T-cell (primary cell): ENCODE measurements around the gene NDST3. TPM values are rescaled to one million over a fixed set of nuclear protein-coding genes. Genes with fewer than 3 reads are reported as not detected.

Experiments used
- ATAC-seq, 4 experiments: fragments of 200-7000 bp in 3 of 4; fragments of 150-1000 bp in 1 of 4; cut with Tn5 transposase; replicated peaks in 1 of 4; 1 replicate in 3 of 4; 2 replicates in 1 of 4; pipeline ENCODE4 v1.10.0; 2021; ENCODE audit warnings: moderate library complexity in 3 of 4, mild to moderate bottlenecking in 2 of 4, moderate number of reproducible peaks in 1 of 4
- CTCF ChIA-PET, 2 donors: fragments of 300-600 bp; sonication (Branson Sonifier 250); formaldehyde crosslinking; loops; one replicate each; lab custom pipeline; 2022; ENCODE audit warnings: antibody characterized with exemption in 2 of 2; lab: Charles Lee
- POLR2A ChIA-PET, 2 donors: fragments of 300-600 bp; sonication (Branson Sonifier 250); formaldehyde crosslinking; loops; one replicate each; lab custom pipeline; 2022; ENCODE audit warnings: antibody characterized with exemption in 2 of 2; lab: Charles Lee
- DNase-seq, 35 experiments: peaks; one replicate each; pipeline versions ENCODE4 v3.0.0 to v3.0.0-alpha.2; 2013 to 2023
- H3K27ac ChIP-seq: one replicate; pipeline ENCODE4 v1.5.1; 2013; ENCODE audit warnings: low read length
- H3K27me3 ChIP-seq, 2 experiments: replicated peaks in 1 of 2; 1 replicate in 1 of 2; 2 replicates in 1 of 2; pipeline versions ENCODE4 v1.6.1 to v1.7.0; 2013; ENCODE audit warnings: low read length in 1 of 2, mixed read lengths in 1 of 2; ENCODE audit not compliant: control insufficient read depth in 2 of 2, insufficient read depth in 2 of 2; ENCODE audit errors: extremely low read depth in 1 of 2
- H3K36me3 ChIP-seq, 2 donors: 1 replicate in 1 of 2; 2 replicates in 1 of 2; pipeline versions ENCODE4 v1.6.1 to v1.7.0; 2013; ENCODE audit warnings: low read length in 1 of 2; ENCODE audit not compliant: control insufficient read depth in 2 of 2, insufficient read depth in 1 of 2; ENCODE audit errors: extremely low read depth in 1 of 2
- H3K4me1 ChIP-seq, 2 experiments: 1 replicate in 1 of 2; 2 replicates in 1 of 2; pipeline versions ENCODE4 v1.6.1 to v1.7.0; 2013; ENCODE audit warnings: low read length in 2 of 2, mixed read lengths in 1 of 2; ENCODE audit not compliant: insufficient read depth in 2 of 2, control insufficient read depth in 1 of 2; ENCODE audit errors: extremely low read depth in 1 of 2
- H3K4me3 ChIP-seq, 2 donors: 1 replicate in 1 of 2; 2 replicates in 1 of 2; pipeline versions ENCODE4 v1.5.1 to v1.7.0; 2013; ENCODE audit warnings: mild to moderate bottlenecking in 2 of 2, low read length in 1 of 2, moderate library complexity in 1 of 2; ENCODE audit not compliant: control insufficient read depth in 1 of 2; ENCODE audit errors: extremely low read depth in 1 of 2
- H3K9me3 ChIP-seq: 2 replicates; pipeline ENCODE4 v1.7.0; 2013
- H3K27ac Mint-ChIP-seq, 2 donors: one replicate each; pipeline ENCODE4 v1.8.0; 2020 to 2021; ENCODE audit warnings: mild to moderate bottlenecking in 2 of 2, mixed read lengths in 2 of 2
- H3K27me3 Mint-ChIP-seq, 2 donors: one replicate each; pipeline ENCODE4 v1.8.0; 2021 to 2022; ENCODE audit warnings: mixed read lengths in 2 of 2
- H3K36me3 Mint-ChIP-seq: one replicate; pipeline ENCODE4 v1.8.0; 2021; ENCODE audit warnings: mixed read lengths
- H3K4me1 Mint-ChIP-seq, 3 donors: one replicate each; pipeline ENCODE4 v1.8.0; 2020 to 2022; ENCODE audit warnings: mixed read lengths in 3 of 3, mild to moderate bottlenecking in 1 of 3
- H3K4me3 Mint-ChIP-seq, 3 donors: one replicate each; pipeline ENCODE4 v1.8.0; 2020 to 2022; ENCODE audit warnings: mild to moderate bottlenecking in 3 of 3, mixed read lengths in 3 of 3, moderate library complexity in 3 of 3
- H3K9me3 Mint-ChIP-seq, 3 donors: one replicate each; pipeline ENCODE4 v1.8.0; 2020 to 2022; ENCODE audit warnings: mixed read lengths in 3 of 3
- WGBS: methylation state at CpG from one replicate; pipeline ENCODE4 v1.1.5; 2013; ENCODE audit warnings: missing lambda C conversion rate; ENCODE audit not compliant: insufficient coverage; 5-methylcytosine and 5-hydroxymethylcytosine counted together
- total RNA-seq, 35 experiments: library from RNA in 6 of 35; stranded (reverse) in 6 of 35; fragments of 120-200 nt in 1 of 35; gene quantifications; one replicate each; pipeline versions ENCODE4 v1.2.1 to v1.2.4 and lab custom pipeline; 2013 to 2026

The NDST3 gene
- total RNA-seq, 5 donors from 2014 or later (not counting 1 experiment from before 2014, with no cell fraction given) = not detected

GRCh38 chr4:118177126-118177525 lies 142.8 kb downstream of the NDST3 start:
- CTCF ChIA-PET = no interaction called here
- H3K4me3 Mint-ChIP-seq = no peak overlapping the region
- no peaks in the 10 kb centered on the region for H3K9me3 ChIP-seq
- H3K27me3 ChIP-seq = no peaks in the 10 kb centered on the region
- peaks cover 0 to 25% of the 10 kb centered on the region in 2 experiments for H3K4me1 ChIP-seq
- H3K27ac Mint-ChIP-seq = no peak overlapping the region
- peaks cover 0 to 7% (median 0%) of the 10 kb centered on the region in 3 donors for H3K4me1 Mint-ChIP-seq
- no peak overlapping the region for H3K4me3 ChIP-seq
- no peaks in the 10 kb centered on the region for H3K27me3 Mint-ChIP-seq
- no peak overlapping the region for H3K27ac ChIP-seq
- H3K9me3 Mint-ChIP-seq = no peaks in the 10 kb centered on the region
- DNase-seq = no peak
- H3K36me3 Mint-ChIP-seq = no peaks in the 10 kb centered on the region
- H3K36me3 ChIP-seq = no peaks in the 10 kb centered on the region
- no peak for ATAC-seq
- POLR2A ChIA-PET = no interaction called here

- no peak overlapping the region for H3K4me3 ChIP-seq
- DNase-seq (no peak), ATAC-seq (no peak)
- CTCF ChIA-PET = interaction anchor here in 1 of 2 donors (2.8 kb wide), 1 partner anchor 43 kb away, joined by 6 read pairs; no protein-coding TSS in a partner anchor
- H3K36me3 ChIP-seq = no peaks in the 10 kb centered on the region
- H3K27ac ChIP-seq = no peak overlapping the region
- Mint-ChIP-seq H3K27ac (no peak overlapping the region), H3K4me3 (no peak overlapping the region), H3K4me1 (no peaks in the 10 kb centered on the region), H3K9me3 (no peaks in the 10 kb centered on the region), H3K36me3 (no peaks in the 10 kb centered on the region), H3K27me3 (no peaks in the 10 kb centered on the region)
- H3K27me3 ChIP-seq = no peaks in the 10 kb centered on the region
- POLR2A ChIA-PET = no interaction called here
- no peaks in the 10 kb centered on the region for H3K9me3 ChIP-seq
- H3K4me1 ChIP-seq = no peaks in the 10 kb centered on the region
- WGBS = 31% methylated on average over 2 of the region's 2 CpGs
These were observed 146.5 kb downstream of the NDST3 start for GRCh38 chr4:118180776-118181175.

GRCh38 chr4:118190903-118191302 lies 156.6 kb downstream of the NDST3 start:
- H3K4me3 ChIP-seq = no peak overlapping the region
- Mint-ChIP-seq H3K36me3 (no peaks in the 10 kb centered on the region), H3K4me1 (no peaks in the 10 kb centered on the region), H3K4me3 (no peak overlapping the region), H3K9me3 (peaks cover 3 to 12% (median 5%) of the 10 kb centered on the region in 3 donors), H3K27me3 (no peaks in the 10 kb centered on the region), H3K27ac (no peak overlapping the region)
- no peaks in the 10 kb centered on the region for H3K9me3 ChIP-seq
- peaks cover 0 to 2% of the 10 kb centered on the region in 2 donors for H3K36me3 ChIP-seq
- no peaks in the 10 kb centered on the region for H3K4me1 ChIP-seq
- H3K27ac ChIP-seq = no peak overlapping the region
- POLR2A ChIA-PET = no interaction called here
- no peak for DNase-seq
- no peaks in the 10 kb centered on the region for H3K27me3 ChIP-seq
- no peak for ATAC-seq
- WGBS = 100% methylated on average over 1 of the region's 2 CpGs
- CTCF ChIA-PET = no interaction called here

DNA sequence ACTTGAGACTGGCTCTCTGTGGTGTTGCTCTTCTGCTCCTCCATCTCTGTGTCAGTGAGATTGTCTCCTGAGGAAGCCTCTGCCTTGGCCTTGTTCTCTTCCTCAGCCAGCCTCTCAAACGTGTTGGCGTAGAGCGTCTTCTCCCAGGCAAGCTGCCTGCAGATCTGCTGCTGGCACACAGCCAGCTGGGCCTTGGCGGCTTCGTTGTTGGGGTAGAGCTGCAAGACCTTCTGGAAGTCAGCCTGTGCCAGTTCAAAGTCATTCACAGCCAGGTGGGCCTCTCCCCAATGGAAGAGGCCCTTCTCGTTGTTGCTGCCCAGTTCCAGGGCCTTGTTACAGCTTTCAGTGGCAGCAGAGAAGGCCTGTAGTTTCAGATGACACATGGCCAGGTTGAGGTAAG lies 159.1 kb downstream of the NDST3 start:
- ATAC-seq (no peak), DNase-seq (no peak)
- Histone ChIP-seq H3K36me3 (peaks cover 0 to 2% of the 10 kb centered on the region in 2 donors), H3K9me3 (no peaks in the 10 kb centered on the region), H3K27me3 (no peaks in the 10 kb centered on the region), H3K4me3 (no peak overlapping the region), H3K27ac (no peak overlapping the region), H3K4me1 (no peaks in the 10 kb centered on the region)
- ChIA-PET POLR2A (no interaction called here), CTCF (no interaction called here)
- Mint-ChIP-seq H3K4me3 (no peak overlapping the region), H3K27me3 (no peaks in the 10 kb centered on the region), H3K36me3 (no peaks in the 10 kb centered on the region), H3K4me1 (no peaks in the 10 kb centered on the region), H3K9me3 (peaks cover 3 to 16% (median 7%) of the 10 kb centered on the region in 3 donors), H3K27ac (no peak overlapping the region)
- 91% methylated on average over 6 of the region's 6 CpGs for whole genome bisulfite sequencing

DNA sequence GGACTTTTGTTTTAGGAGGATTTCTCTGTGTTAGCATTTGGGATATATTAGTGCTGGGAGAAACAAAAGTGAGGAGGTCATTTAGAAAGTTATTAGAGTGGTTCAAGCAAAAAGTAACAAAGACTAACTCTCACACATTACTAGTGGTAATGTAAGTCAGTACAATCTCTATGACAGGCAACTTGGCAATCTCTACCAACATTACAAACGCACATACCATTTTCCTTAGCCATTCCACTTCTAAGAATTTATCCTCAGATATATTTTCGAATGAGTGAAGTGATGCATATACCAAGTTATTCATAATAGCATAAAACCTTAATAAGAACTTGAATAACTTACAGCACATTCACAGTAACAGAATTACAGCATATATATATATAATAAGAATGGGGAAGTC lies 172.3 kb downstream of the NDST3 start:
- no CpG with 5 or more reads among the region's 2 CpGs for WGBS
- no peaks in the 10 kb centered on the region for H3K9me3 ChIP-seq
- Mint-ChIP-seq H3K9me3 (peaks cover 5 to 20% (median 10%) of the 10 kb centered on the region in 3 donors), H3K4me1 (no peaks in the 10 kb centered on the region), H3K4me3 (no peak overlapping the region), H3K27me3 (no peaks in the 10 kb centered on the region), H3K27ac (no peak overlapping the region), H3K36me3 (no peaks in the 10 kb centered on the region)
- ChIA-PET POLR2A (no interaction called here), CTCF (no interaction called here)
- DNase-seq = no peak
- no peaks in the 10 kb centered on the region for H3K27me3 ChIP-seq
- ATAC-seq = no peak
- H3K27ac ChIP-seq = no peak overlapping the region
- H3K4me1 ChIP-seq = no peaks in the 10 kb centered on the region
- H3K36me3 ChIP-seq = no peaks in the 10 kb centered on the region
- no peak overlapping the region for H3K4me3 ChIP-seq

DNA sequence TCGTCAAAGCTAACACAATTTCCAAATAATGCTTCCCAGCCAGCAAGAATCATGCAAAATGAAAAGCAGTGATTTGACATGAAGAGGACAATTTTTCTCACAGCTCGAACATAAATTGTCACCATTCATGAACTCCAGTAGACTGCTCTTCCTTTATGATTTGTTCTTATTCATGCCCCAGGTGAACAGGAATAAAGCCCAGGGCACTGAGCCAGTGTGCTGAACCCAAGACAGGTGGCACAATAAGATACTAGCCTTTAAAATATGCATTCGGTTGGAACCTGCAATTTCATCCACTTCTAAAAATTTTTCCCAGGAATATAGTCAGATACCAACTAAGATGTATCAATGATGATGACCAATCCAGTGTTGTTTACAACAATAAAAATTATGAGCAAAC lies 178.8 kb downstream of the NDST3 start:
- Histone ChIP-seq H3K4me3 (no peak overlapping the region), H3K36me3 (no peaks in the 10 kb centered on the region), H3K27ac (no peak overlapping the region), H3K27me3 (no peaks in the 10 kb centered on the region), H3K4me1 (no peaks in the 10 kb centered on the region), H3K9me3 (no peaks in the 10 kb centered on the region)
- CTCF ChIA-PET = interaction anchor here in 1 of 2 donors (1.9 kb wide), 1 partner anchor 11 kb away, joined by 5 read pairs; no protein-coding TSS in a partner anchor
- no peak for ATAC-seq
- H3K27ac Mint-ChIP-seq = no peak overlapping the region
- no peaks in the 10 kb centered on the region for H3K4me1 Mint-ChIP-seq
- POLR2A ChIA-PET = no interaction called here
- WGBS = 67% methylated on average over 1 of the region's 3 CpGs
- no peak for DNase-seq
- H3K4me3 Mint-ChIP-seq = no peak overlapping the region
- no peaks in the 10 kb centered on the region for H3K27me3 Mint-ChIP-seq
- no peaks in the 10 kb centered on the region for H3K9me3 Mint-ChIP-seq
- no peaks in the 10 kb centered on the region for H3K36me3 Mint-ChIP-seq

GRCh38 chr4:118215826-118216225 lies 181.5 kb downstream of the NDST3 start:
- Mint-ChIP-seq H3K27ac (no peak overlapping the region), H3K9me3 (no peaks in the 10 kb centered on the region), H3K4me1 (no peaks in the 10 kb centered on the region), H3K27me3 (no peaks in the 10 kb centered on the region), H3K4me3 (no peak overlapping the region), H3K36me3 (no peaks in the 10 kb centered on the region)
- H3K4me1 ChIP-seq = no peaks in the 10 kb centered on the region
- ChIA-PET CTCF (interaction anchor here (0.6 to 2.5 kb wide), 3 partner anchors 9 to 51 kb away, joined by 3 to 16 read pairs (median 3); no protein-coding TSS in a partner anchor), POLR2A (no interaction called here)
- no peaks in the 10 kb centered on the region for H3K9me3 ChIP-seq
- H3K27ac ChIP-seq = no peak overlapping the region
- DNase-seq = no peak
- H3K27me3 ChIP-seq = no peaks in the 10 kb centered on the region
- H3K36me3 ChIP-seq = no peaks in the 10 kb centered on the region
- no peak for ATAC-seq
- WGBS = 82% methylated on average over 2 of the region's 2 CpGs
- no peak overlapping the region for H3K4me3 ChIP-seq
